Urothelium cell line (cell line): Measurements from ENCODE around the gene MCRIP1.
"Not testable (repeated sequence)": the region's sequence is repeated elsewhere in the genome, so short reads cannot be mapped to it uniquely, and the experiment has no call there.

Source experiments
- DNase-seq: peaks from one replicate; pipeline ENCODE4 v3.0.0; 2011; ENCODE audit warnings: low spot score, mixed read lengths
- FAIRE-seq: peaks from 2 replicates; lab custom pipeline; 2011; peaks lifted over from hg19 to GRCh38; lab: Jason Lieb, UNC

The MCRIP1 gene

GRCh38 chr17:81842725-81843504 is 9.8 kb upstream of the MCRIP1 start:
- peak; percentile 50 for FAIRE-seq
- no peak for DNase-seq

- no peak for FAIRE-seq
- DNase-seq = no peak
These were observed 9.3 kb upstream of the MCRIP1 start for GRCh38 chr17:81842378-81842724.

- no peak for DNase-seq
- FAIRE-seq = no peak
These were observed 8.8 kb upstream of the MCRIP1 start for GRCh38 chr17:81841866-81842265.

- DNase-seq = no peak
- no peak for FAIRE-seq
These were observed 8.0 kb upstream of the MCRIP1 start for GRCh38 chr17:81840826-81841778.

GRCh38 chr17:81840059-81840458 is 7.0 kb upstream of the MCRIP1 start:
- not testable (repeated sequence) for DNase-seq, FAIRE-seq

- DNase-seq (no peak), FAIRE-seq (no peak)
These were observed 6.2 kb upstream of the MCRIP1 start for GRCh38 chr17:81839301-81839700.

GRCh38 chr17:81838753-81839255 is 5.7 kb upstream of the MCRIP1 start:
- DNase-seq = no peak
- no peak for FAIRE-seq

- no peak for FAIRE-seq
- DNase-seq = no peak
These were observed 4.5 kb upstream of the MCRIP1 start for GRCh38 chr17:81837641-81838040.

GRCh38 chr17:81834831-81835267 is 1.8 kb upstream of the MCRIP1 start, which contains the start of gene PPP1R27:
Gene PPP1R27 (minus strand): TSS chr17:81835050. CDS start chr17:81834953, 97 bp downstream.
- no peak for FAIRE-seq

GRCh38 chr17:81833921-81834830 is 1.1 kb upstream of the MCRIP1 start:
- FAIRE-seq = peak; percentile 20
- no peak for DNase-seq

More at GRCh38 chr17:81834831-81835267, 1.8 kb upstream of the MCRIP1 start, which contains the start of gene PPP1R27:
- DNase-seq = no peak

GRCh38 chr17:81832608-81833159 is 407 bp downstream of the MCRIP1 start:
- DNase-seq (no peak), FAIRE-seq (peak; percentile 9)

GRCh38 chr17:81831957-81832607 is 1.0 kb downstream of the MCRIP1 start:
- peak; percentile 69 for FAIRE-seq

GRCh38 chr17:81831563-81831956 is 1.5 kb downstream of the MCRIP1 start:
- DNase-seq (no peak), FAIRE-seq (no peak)

More at GRCh38 chr17:81831957-81832607, 1.0 kb downstream of the MCRIP1 start:
- no peak for DNase-seq

GRCh38 chr17:81829858-81830257 is 3.2 kb downstream of the MCRIP1 start:
- DNase-seq = no peak
- no peak for FAIRE-seq

- DNase-seq = no peak
- FAIRE-seq = no peak
These were observed 4.4 kb downstream of the MCRIP1 start for GRCh38 chr17:81828656-81829055.

GRCh38 chr17:81825841-81826466 is 7.1 kb downstream of the MCRIP1 start:
- DNase-seq = no peak
- peak; percentile 48 for FAIRE-seq

- FAIRE-seq (no peak), DNase-seq (no peak)
These were observed 8.5 kb downstream of the MCRIP1 start for GRCh38 chr17:81824595-81824994.

- no peak for FAIRE-seq
- no peak for DNase-seq
These were observed 9.1 kb downstream of the MCRIP1 start for GRCh38 chr17:81823820-81824550.
